ENCODE measurements around the gene ARL14EP.

ARL14EP gene

DNA sequence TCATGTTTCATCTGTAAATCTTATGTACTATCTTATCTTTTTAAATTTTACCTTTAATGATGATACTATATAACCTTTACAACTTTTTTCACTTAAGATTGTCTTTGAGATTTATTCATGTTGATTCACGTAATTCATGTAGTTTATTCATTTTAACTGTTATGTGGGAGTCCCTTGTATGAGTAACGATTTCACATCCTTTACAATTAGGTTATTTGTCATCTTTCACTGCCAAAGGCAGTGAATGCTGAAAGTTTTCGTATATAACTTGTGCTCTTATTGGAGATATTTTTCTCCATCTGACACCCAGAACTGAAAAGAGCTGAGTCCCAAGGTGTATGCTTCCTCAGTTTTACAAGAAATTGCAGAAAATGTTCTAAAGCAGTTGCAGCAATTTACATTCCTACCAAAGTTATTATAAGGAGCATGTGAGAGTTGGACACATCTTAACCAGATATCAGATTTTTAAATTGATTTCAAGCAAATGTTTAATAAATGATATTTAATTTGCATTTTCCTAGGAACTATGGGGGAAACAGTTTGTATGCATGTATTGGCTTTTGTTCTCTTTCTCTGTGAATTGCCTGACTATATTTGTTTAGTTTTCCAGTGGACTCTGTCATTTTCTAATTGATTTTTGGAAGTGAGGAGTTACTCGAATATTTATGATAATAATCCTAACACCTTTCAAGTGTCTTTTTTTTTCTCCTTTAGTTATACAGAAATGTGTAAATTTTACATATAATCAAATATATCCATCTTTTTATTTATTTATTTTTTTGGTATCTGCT, 6.4 kb downstream of the ARL14EP start:
- Histone ChIP-seq H3K9me3 (ENCODE audit: control insufficient read depth, low read length) (no peaks in the 10 kb centered on the region), H3K27me3 (ENCODE audit: control insufficient read depth, insufficient read depth, low read length) (no peaks in the 10 kb centered on the region), H3K4me2 (ENCODE audit: low read length) (no peak overlapping the region), H3K4me3 (ENCODE audit: low read depth, low read length) (no peak overlapping the region), H3K36me3 (ENCODE audit: control insufficient read depth, insufficient read depth, low read length) (no peaks in the 10 kb centered on the region), H3K79me2 (no peaks in the 10 kb centered on the region), H2AFZ (no peak overlapping the region), H3K27ac (no peak overlapping the region), H3K4me1 (peaks cover 10% of the 10 kb centered on the region), H3K9ac (no peak overlapping the region)
- TF ChIP-seq, protein P1, sequence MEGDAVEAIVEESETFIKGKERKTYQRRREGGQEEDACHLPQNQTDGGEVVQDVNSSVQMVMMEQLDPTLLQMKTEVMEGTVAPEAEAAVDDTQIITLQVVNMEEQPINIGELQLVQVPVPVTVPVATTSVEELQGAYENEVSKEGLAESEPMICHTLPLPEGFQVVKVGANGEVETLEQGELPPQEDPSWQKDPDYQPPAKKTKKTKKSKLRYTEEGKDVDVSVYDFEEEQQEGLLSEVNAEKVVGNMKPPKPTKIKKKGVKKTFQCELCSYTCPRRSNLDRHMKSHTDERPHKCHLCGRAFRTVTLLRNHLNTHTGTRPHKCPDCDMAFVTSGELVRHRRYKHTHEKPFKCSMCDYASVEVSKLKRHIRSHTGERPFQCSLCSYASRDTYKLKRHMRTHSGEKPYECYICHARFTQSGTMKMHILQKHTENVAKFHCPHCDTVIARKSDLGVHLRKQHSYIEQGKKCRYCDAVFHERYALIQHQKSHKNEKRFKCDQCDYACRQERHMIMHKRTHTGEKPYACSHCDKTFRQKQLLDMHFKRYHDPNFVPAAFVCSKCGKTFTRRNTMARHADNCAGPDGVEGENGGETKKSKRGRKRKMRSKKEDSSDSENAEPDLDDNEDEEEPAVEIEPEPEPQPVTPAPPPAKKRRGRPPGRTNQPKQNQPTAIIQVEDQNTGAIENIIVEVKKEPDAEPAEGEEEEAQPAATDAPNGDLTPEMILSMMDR (IDR thresholded peaks at IDR 0.05) = no peak

DNA sequence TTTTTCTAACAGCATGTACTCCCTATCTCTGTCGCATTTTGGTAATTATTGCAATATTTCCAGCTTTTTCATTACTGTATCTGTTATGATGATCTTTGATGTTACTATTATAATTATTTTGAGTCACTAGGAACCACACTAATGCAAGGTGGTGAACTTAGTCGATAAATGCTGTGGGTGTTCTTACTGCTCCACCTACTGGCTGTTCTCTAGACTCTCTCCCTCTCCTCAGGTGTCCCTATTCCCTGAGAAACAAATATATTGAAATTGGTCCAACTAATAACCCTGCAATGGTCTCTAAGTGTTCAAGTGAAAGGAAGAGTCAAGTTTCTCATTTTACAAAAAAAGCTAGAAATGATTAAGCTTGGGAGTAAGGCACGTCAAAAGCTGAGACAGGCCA, 10.5 kb downstream of the ARL14EP start:
- Histone ChIP-seq H3K9me3 (ENCODE audit: control insufficient read depth, low read length) (no peaks in the 10 kb centered on the region), H2AFZ (no peak overlapping the region), H3K79me2 (no peaks in the 10 kb centered on the region), H3K4me2 (ENCODE audit: low read length) (no peak overlapping the region), H3K4me3 (ENCODE audit: low read depth, low read length) (no peak overlapping the region), H3K36me3 (ENCODE audit: control insufficient read depth, insufficient read depth, low read length) (no peaks in the 10 kb centered on the region), H3K27ac (no peak overlapping the region), H3K9ac (no peak overlapping the region), H3K27me3 (ENCODE audit: control insufficient read depth, insufficient read depth, low read length) (no peaks in the 10 kb centered on the region), H3K4me1 (peaks cover 3% of the 10 kb centered on the region)
- TF ChIP-seq, protein P1 (IDR thresholded peaks at IDR 0.05) = peak; percentile 56

DNA sequence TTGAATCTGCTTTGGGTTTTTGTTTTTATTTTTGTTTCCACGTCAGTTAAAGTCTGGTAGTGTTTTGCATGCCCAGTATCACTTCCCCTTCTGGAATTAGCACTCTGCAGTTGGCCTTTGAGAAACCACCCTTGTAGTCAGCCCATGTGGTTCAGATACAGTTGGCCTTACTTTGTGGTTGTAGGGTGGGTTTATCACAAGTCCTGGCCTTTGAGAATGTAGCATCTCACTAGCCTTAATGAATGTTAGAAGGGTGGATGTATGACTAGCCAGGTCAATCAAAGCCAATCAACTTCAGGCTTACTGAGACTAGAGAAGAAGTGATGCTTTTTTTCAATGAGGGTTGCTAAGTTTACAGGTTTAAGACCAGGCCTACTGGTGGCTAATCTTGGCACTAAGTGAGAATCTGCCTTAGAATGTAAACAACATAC, 19.8 kb downstream of the ARL14EP start:
- Histone ChIP-seq H2AFZ (no peak overlapping the region), H3K4me3 (ENCODE audit: low read depth, low read length) (no peak overlapping the region), H3K9ac (no peak overlapping the region), H3K27ac (no peak overlapping the region), H3K9me3 (ENCODE audit: control insufficient read depth, low read length) (no peaks in the 10 kb centered on the region), H3K36me3 (ENCODE audit: control insufficient read depth, insufficient read depth, low read length) (no peaks in the 10 kb centered on the region), H3K4me1 (no peaks in the 10 kb centered on the region), H3K4me2 (ENCODE audit: low read length) (no peak overlapping the region), H3K79me2 (no peaks in the 10 kb centered on the region), H3K27me3 (ENCODE audit: control insufficient read depth, insufficient read depth, low read length) (no peaks in the 10 kb centered on the region)
- TF ChIP-seq, protein P1 (IDR thresholded peaks at IDR 0.05) = no peak

DNA sequence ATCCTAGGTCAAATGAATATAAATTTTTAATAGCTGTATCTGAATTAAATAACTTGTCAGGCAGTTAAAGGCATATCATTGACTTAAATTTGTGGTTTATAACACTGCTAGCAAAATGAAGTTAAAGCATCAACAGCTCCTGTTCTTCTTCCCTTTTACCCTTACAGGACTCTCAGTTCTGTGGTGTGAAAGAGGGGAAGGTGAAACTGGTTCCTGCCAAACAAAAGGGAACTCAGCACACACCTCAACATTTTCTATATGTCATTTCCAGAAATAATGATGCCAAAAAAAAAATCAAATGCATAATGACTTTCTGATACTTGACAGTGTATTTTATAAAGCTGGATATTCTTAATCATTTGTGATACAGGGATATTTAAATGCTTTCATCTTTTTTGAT, 21.2 kb downstream of the ARL14EP start:
- Histone ChIP-seq H3K79me2 (no peaks in the 10 kb centered on the region), H3K9ac (no peak overlapping the region), H3K4me3 (ENCODE audit: low read depth, low read length) (no peak overlapping the region), H3K4me2 (ENCODE audit: low read length) (no peak overlapping the region), H3K4me1 (no peaks in the 10 kb centered on the region), H3K9me3 (ENCODE audit: control insufficient read depth, low read length) (no peaks in the 10 kb centered on the region), H3K27ac (no peak overlapping the region), H3K27me3 (ENCODE audit: control insufficient read depth, insufficient read depth, low read length) (no peaks in the 10 kb centered on the region), H3K36me3 (ENCODE audit: control insufficient read depth, insufficient read depth, low read length) (no peaks in the 10 kb centered on the region), H2AFZ (no peak overlapping the region)
- TF ChIP-seq, protein P1 (IDR thresholded peaks at IDR 0.05) = no peak

DNA sequence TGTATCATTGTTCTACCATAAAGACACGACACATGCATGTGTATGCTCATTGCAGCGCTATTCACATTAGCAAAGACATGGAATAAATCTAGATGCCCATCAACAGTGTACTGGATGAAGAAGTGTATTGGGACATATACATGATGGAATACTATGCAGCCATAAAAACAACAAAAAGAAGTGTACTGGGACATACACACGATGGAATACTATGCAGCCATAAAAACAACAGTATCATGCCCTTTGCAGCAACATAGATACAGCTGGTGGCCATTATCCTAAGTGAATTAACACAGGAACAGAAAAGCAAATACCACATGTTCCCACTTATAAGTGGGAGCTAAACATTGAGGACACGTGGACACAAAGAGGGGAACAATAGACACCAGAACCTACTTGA, 22.7 kb downstream of the ARL14EP start:
- Histone ChIP-seq H3K27me3 (ENCODE audit: control insufficient read depth, insufficient read depth, low read length) (no peaks in the 10 kb centered on the region), H3K4me2 (ENCODE audit: low read length) (no peak overlapping the region), H3K4me1 (no peaks in the 10 kb centered on the region), H3K27ac (no peak overlapping the region), H3K4me3 (ENCODE audit: low read depth, low read length) (no peak overlapping the region), H2AFZ (no peak overlapping the region), H3K36me3 (ENCODE audit: control insufficient read depth, insufficient read depth, low read length) (no peaks in the 10 kb centered on the region), H3K9me3 (ENCODE audit: control insufficient read depth, low read length) (no peaks in the 10 kb centered on the region), H3K79me2 (no peaks in the 10 kb centered on the region), H3K9ac (no peak overlapping the region)
- TF ChIP-seq, protein P1 (IDR thresholded peaks at IDR 0.05) = no peak
